ENCODE data around the gene RFXAP.

- TF ChIP-seq CTCF (IDR thresholded peaks at IDR 0.05) (no peak), ELF1 (IDR thresholded peaks at IDR 0.05) (no peak), POLR2AphosphoS5 (IDR thresholded peaks at IDR 0.05; ENCODE audit: low read depth, low read length) (no peak), FOXM1 (IDR thresholded peaks at IDR 0.05; ENCODE audit: low read depth) (no peak), TAF1 (IDR thresholded peaks at IDR 0.05; ENCODE audit: borderline replicate concordance, low read depth, low read length) (no peak), FOSL2 (IDR thresholded peaks at IDR 0.05; ENCODE audit: borderline replicate concordance, low read depth) (no peak)
These were observed 38.2 kb downstream of the RFXAP start for GRCh38 chr13:36857253-36857652.
